ENCODE results near the gene ZC3H6.

Gene ZC3H6

GRCh38 chr2:112262876-112263275 is 12.5 kb upstream of the ZC3H6 start:
- no peaks in the 10 kb centered on the region for H3K36me3 ChIP-seq
- H3K27me3 ChIP-seq, result no peaks in the 10 kb centered on the region
- H3K4me1 ChIP-seq, result peaks cover 0 to 6% (median 2%) of the 10 kb centered on the region in 4 donors
- no peak for TF ChIP-seq CTCF (IDR thresholded peaks at IDR 0.05)
- H3K4me3 ChIP-seq, result no peak overlapping the region
- no peak overlapping the region for H3K27ac ChIP-seq
- DNase-seq, result no peak
- peaks cover 0 to 7% (median 0%) of the 10 kb centered on the region in 3 donors for H3K9me3 ChIP-seq
- intact Hi-C loops (cut with DNase I; ENCODE audit: low total_unique reads), result no loop called here

- Histone ChIP-seq H3K4me1 (no peaks in the 10 kb centered on the region), H3K9me3 (no peaks in the 10 kb centered on the region), H3K4me3 (no peak overlapping the region), H3K27me3 (no peaks in the 10 kb centered on the region), H3K36me3 (no peaks in the 10 kb centered on the region), H3K27ac (no peak overlapping the region)
- intact Hi-C loops (cut with DNase I; ENCODE audit: low total_unique reads), result no loop called here
- DNase-seq, result no peak
- no peak for TF ChIP-seq CTCF (IDR thresholded peaks at IDR 0.05)
These were observed 6.8 kb upstream of the ZC3H6 start for GRCh38 chr2:112268547-112268946.

- no peak for DNase-seq
- no peak overlapping the region for H3K4me3 ChIP-seq
- H3K9me3 ChIP-seq, result no peaks in the 10 kb centered on the region
- no peak for TF ChIP-seq CTCF (IDR thresholded peaks at IDR 0.05)
- H3K4me1 ChIP-seq, result peaks cover 0 to 12% (median 6%) of the 10 kb centered on the region in 4 donors
- intact Hi-C loops (cut with DNase I; ENCODE audit: low total_unique reads), result loop anchor here (10.0 kb wide), 1 partner anchor 378 kb away; the partner anchor contains the start of gene MERTK
- H3K27ac ChIP-seq, result no peak overlapping the region
- H3K36me3 ChIP-seq, result no peaks in the 10 kb centered on the region
- no peaks in the 10 kb centered on the region for H3K27me3 ChIP-seq
These were observed 2.7 kb upstream of the ZC3H6 start for GRCh38 chr2:112272669-112273068.

GRCh38 chr2:112273349-112273748 is 2.0 kb upstream of the ZC3H6 start:
- no peak for DNase-seq
- intact Hi-C loops (cut with DNase I; ENCODE audit: low total_unique reads), result loop anchor here (10.0 kb wide), 1 partner anchor 379 kb away; the partner anchor contains the start of gene MERTK
- Histone ChIP-seq H3K27me3 (no peaks in the 10 kb centered on the region), H3K9me3 (no peaks in the 10 kb centered on the region), H3K4me3 (no peak overlapping the region), H3K27ac (no peak overlapping the region), H3K36me3 (no peaks in the 10 kb centered on the region), H3K4me1 (peaks cover 0 to 15% (median 6%) of the 10 kb centered on the region in 4 donors)
- TF ChIP-seq CTCF (IDR thresholded peaks at IDR 0.05), result no peak

GRCh38 chr2:112275887-112276773 is 733 bp downstream of the ZC3H6 start:
- DNase-seq, result peak; percentile 90 to 93
- H3K9me3 ChIP-seq, result no peaks in the 10 kb centered on the region
- no peaks in the 10 kb centered on the region for H3K27me3 ChIP-seq
- no peaks in the 10 kb centered on the region for H3K36me3 ChIP-seq
- peak overlapping the region; percentile 94 to 100 for H3K4me3 ChIP-seq
- no peak for TF ChIP-seq CTCF (IDR thresholded peaks at IDR 0.05)
- H3K4me1 ChIP-seq, result peaks cover 0 to 23% (median 6%) of the 10 kb centered on the region in 4 donors
- intact Hi-C loops (cut with DNase I; ENCODE audit: low total_unique reads), result loop anchor here (10.0 kb wide), 1 partner anchor 381 kb away; the partner anchor contains the start of gene MERTK
- H3K27ac ChIP-seq, result peak overlapping the region; percentile 100
